ENCODE measurements around the gene RBM43.

Gene RBM43

DNA sequence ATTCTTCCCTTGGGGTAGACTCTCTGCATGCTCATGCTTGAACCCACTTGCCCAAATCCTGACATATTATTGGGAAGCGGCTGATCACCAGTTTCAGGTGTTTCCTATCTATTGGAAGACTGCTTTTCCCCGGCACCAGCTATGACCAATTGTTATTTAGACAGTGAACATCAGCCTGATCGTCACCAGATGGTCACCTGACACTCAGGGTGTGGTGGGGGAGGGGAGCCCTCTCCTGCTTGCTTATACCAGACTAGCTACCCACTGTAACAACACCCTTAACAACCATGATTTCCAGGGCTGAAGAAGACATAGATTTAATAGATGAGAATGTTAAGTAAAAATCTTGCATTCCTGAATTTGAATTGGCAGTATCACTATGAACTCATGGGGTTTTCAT is 44.3 kb downstream of the RBM43 start:
- no peak for DNase-seq (ENCODE audit: low read depth)

DNA sequence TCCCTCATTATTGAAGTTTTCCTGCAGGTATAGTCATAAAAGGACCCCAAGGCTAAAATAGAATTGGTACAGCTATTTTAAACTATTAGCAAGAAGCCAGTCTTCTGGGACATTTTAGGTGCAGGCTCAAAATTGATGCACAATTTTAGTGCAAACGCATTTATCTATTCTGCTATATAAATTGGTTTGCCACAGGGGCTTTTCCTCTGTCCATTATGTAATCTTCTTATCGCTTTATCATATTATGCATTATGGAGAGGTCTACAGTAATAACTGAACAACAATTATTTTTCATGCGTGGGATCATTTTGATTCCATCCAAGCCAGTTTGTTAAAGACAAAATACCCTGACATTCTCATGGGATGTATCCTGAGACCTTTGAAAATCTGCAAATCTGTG is 54.6 kb downstream of the RBM43 start:
- no peak for DNase-seq (ENCODE audit: low read depth)

DNA sequence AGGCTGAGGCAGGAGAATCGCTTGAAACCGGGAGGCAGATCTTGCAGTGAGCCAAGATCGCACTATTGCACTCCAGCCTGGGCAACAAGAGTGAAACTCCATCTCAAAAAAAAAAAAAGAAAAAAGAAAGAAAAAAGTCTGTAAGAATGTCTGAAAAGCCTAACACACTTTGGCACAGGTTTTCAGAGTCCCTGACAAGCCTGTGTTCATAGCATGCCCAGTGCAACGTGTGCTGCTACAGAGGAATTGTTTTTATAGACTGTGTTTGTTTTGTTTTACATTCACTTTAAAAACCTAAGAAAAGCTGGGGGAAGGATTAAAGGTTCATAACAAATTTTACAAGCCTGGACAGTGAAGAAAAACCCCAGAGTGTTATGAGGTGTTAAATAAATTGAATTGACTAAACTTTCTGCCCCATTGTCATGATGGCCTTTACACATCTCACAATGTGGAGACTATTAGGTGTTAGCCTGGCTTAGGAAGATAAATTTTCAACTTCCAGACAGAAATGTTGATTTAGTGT is 55.2 kb downstream of the RBM43 start:
- DNase-seq (ENCODE audit: low read depth): no peak

DNA sequence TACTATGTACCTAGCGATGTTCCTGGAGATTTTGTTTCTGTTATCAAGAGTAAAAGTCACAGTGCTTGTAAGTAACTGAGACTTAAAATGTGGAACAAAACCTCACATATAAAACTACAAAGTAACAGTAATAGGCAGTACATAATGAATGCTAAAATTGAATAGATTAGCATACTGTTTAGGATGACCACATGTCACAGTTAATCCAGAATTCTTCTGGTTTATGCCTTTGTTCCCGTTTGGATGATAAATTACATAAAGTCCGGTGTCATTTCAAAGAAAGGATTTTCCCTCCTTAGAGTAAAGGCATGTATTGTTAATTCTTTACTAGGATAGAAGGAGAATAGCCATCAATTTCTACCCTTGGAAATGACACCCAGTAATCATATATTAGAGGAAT is 56.1 kb downstream of the RBM43 start:
- DNase-seq (ENCODE audit: low read depth): no peak

DNA sequence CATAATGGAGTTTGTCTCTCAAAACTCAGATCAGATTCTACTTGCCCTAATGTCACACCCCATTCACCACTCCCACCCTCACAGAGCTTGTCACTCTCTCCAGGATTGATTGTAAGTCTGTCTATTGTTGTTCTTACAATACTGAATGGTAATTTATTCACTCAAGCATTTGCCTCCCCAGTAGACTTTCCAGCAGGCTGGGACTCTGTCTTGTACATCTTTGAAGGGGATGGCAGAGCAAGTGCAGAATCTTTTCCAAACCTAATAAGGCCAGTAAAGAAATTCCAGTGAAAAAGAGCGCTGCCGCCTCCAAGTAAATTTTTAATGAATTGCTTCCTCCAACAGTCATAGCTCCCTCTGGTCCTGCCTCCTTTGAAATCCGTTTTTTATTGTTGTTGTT is 56.9 kb downstream of the RBM43 start:
- DNase-seq (ENCODE audit: low read depth): no peak

DNA sequence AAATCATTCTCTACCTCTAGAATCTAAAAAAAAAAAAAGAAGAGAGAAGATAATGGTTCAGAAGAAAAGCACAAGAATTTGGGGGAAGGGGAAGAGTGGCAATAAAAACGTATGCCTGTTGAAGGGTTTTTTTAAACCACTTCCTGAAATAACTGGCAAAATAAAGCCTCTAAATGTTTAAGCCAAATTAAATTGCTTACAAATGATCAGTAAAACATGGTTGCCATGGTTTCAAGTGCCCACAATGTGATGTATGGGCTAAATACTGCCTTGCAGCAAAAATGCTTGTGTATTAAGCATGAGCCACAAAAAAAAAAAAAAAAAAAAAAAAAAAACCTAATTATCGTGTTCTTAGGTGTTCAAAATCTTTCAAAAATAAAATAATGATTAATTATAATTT is 60.8 kb downstream of the RBM43 start:
- no peak for DNase-seq (ENCODE audit: low read depth)

DNA sequence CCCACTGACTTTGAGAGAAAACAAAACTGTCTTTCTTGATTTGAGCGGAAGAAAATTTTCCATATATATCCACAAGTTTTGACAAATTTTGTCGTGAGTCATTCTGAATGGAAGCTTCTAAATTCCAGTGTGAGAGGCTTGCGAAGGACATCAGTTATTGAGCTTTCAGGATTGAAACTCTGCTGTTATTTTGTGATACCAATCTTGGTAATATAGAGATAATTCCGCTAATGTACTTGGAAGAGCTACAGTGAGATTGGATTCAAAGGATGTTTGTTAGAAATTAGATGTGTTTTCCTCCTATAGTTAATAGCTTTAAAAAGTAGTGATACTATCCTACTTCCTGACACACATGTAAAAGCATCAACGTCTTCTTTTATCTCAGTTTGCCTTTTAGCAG is 61.4 kb downstream of the RBM43 start:
- DNase-seq (ENCODE audit: low read depth): no peak

DNA sequence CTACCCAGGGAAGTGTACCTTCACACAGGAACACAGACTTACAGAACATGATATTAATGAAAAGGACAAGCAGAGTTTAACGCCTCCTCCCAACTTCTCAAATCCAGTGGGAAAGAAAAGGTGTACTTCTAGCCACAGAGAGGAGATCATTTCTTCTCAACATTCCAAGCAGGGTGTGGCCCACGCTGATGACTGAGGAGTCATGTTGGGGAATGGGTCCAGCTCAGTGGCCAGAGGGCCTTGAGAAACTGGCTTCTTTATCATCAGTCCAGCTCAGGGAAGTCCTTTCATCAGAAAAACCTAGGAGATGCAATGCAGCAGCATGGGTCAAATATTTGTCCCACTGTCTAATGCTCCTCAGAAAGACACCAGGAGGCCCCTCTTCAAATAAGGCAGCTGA is 63.0 kb downstream of the RBM43 start:
- DNase-seq (ENCODE audit: low read depth): no peak

Data from activated T-helper 1 cell treated with Interleukin-2 at 50 U/mL for 16 hours (primary cell).